Stimulated activated memory B cell treated with anti-CD40 and anti-IgM and Interleukin-4, amounts not matched to agents 10 μg/mL and 1 μg/mL and 100 μg/mL, for 72 hours (primary cell): ENCODE measurements around the gene SMIM13.
A peak's percentile ranks its signal among the peaks of the same experiment; 100 is the strongest.
"Not testable (repeated sequence)": the region's sequence is repeated elsewhere in the genome, so short reads cannot be mapped to it uniquely, and the experiment has no call there.

ENCODE experiments used
- ATAC-seq: fragments of 150-1000 bp; cut with Tn5 transposase; 2 replicates; pipeline ENCODE4 v1.10.0; 2021
- H3K27ac Mint-ChIP-seq: one replicate; pipeline ENCODE4 v1.8.0; 2022; ENCODE audit warnings: mild to moderate bottlenecking, mixed read lengths
- H3K27me3 Mint-ChIP-seq: one replicate; pipeline ENCODE4 v1.8.0; 2022; ENCODE audit warnings: mixed read lengths
- H3K36me3 Mint-ChIP-seq: one replicate; pipeline ENCODE4 v1.8.0; 2022; ENCODE audit warnings: mixed read lengths
- H3K4me1 Mint-ChIP-seq: one replicate; pipeline ENCODE4 v1.8.0; 2022; ENCODE audit warnings: mixed read lengths
- H3K4me3 Mint-ChIP-seq: one replicate; pipeline ENCODE4 v1.8.0; 2022; ENCODE audit warnings: mild to moderate bottlenecking, moderate library complexity, mixed read lengths
- H3K9me3 Mint-ChIP-seq: one replicate; pipeline ENCODE4 v1.8.0; 2022; ENCODE audit warnings: mixed read lengths

The SMIM13 gene

DNA sequence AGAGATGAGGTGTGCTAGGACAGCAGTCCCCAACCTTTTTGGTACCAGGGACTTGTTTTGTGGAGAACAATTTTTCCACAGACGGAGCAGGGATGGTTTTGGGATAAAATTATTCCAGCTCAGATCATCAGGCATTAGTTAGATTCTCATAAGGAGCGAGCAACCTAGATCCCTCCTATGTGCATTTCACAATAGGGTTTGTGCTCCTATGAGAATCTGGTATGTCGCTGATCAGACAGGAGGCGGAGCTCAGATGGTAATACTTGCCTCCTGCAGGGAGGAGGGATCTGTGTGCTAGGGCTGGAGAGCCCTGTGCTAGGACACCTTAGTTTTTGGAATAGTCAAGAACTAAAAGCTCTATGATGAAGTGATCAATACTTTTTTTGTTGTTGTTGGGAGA is 2.5 kb downstream of the SMIM13 start:
- no peak overlapping the region for H3K27ac Mint-ChIP-seq

DNA sequence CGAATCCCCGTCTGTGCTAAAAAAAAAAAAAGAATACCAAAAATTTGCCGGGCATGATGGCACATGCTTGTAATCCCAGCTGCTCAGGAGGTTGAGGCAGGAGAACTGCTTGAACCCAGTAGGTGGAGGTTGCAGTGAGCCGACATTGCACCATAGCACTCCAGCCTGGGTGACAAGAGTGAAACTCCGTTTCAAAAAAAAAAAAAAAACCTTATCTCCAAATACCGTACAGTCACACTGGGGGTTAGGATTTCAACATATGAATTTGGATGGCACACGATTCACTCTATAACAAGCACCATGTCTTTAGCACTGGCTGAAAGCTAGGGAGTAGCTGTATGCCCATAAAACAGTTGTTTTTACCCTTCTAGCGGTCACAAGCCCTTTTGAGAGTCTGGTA is 3.8 kb downstream of the SMIM13 start:
- peaks cover 49% of the 10 kb centered on the region for H3K4me1 Mint-ChIP-seq
- no peak overlapping the region for H3K4me3 Mint-ChIP-seq
- no peaks in the 10 kb centered on the region for H3K27me3 Mint-ChIP-seq
- H3K36me3 Mint-ChIP-seq, result peaks cover 35% of the 10 kb centered on the region
- no peak overlapping the region for H3K27ac Mint-ChIP-seq
- no peaks in the 10 kb centered on the region for H3K9me3 Mint-ChIP-seq
- ATAC-seq, result no peak

More for the DNA sequence above, 2.5 kb downstream of the SMIM13 start:
- H3K36me3 Mint-ChIP-seq, result peaks cover 33% of the 10 kb centered on the region
- H3K4me3 Mint-ChIP-seq, result no peak overlapping the region
- peaks cover 44% of the 10 kb centered on the region for H3K4me1 Mint-ChIP-seq
- H3K27me3 Mint-ChIP-seq, result no peaks in the 10 kb centered on the region
- no peaks in the 10 kb centered on the region for H3K9me3 Mint-ChIP-seq
- ATAC-seq, result no peak

DNA sequence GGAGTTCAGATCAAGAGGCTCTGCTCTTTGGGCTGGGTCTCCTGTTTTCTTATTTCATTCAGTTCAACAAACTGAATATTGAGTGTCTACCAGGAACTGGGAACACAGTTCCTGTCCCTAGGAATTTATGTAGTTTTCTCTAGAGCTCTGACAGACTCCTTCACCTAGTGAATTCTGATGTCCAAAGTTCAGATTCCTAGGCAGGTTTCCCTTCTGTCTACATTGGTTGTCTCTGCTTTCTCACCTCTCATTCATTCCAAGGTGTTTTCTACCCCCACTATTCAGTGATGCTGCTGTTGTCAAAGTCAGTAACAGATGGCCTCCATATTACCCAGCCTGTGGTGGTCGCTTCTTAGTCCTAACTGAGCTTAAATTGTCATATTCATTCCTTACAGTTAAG is 4.4 kb downstream of the SMIM13 start:
- ATAC-seq, result no peak
- Mint-ChIP-seq H3K4me1 (peaks cover 44% of the 10 kb centered on the region), H3K9me3 (no peaks in the 10 kb centered on the region), H3K36me3 (peaks cover 35% of the 10 kb centered on the region), H3K4me3 (no peak overlapping the region), H3K27ac (no peak overlapping the region), H3K27me3 (no peaks in the 10 kb centered on the region)

DNA sequence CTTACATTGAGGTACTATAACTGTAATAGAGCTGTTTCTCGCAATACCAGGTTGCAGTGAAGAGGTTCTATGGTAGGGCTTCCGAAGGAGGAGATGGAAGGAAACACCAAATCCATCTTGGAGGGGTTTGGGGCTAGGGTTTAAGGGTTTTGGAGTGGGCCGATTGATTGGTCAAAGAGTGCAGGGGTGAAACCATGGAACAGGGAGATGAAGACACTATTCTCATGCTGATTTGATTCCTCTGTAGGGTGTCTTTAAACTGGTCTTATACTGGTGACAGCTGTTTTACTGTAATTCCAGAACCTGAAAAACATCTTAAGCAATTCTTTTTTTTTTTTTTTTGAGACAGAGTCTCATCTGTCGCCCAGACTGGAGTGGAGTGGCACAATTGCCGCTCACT is 7.8 kb downstream of the SMIM13 start:
- Mint-ChIP-seq H3K27ac (no peak overlapping the region), H3K36me3 (peaks cover 36% of the 10 kb centered on the region), H3K27me3 (no peaks in the 10 kb centered on the region), H3K9me3 (no peaks in the 10 kb centered on the region), H3K4me3 (no peak overlapping the region), H3K4me1 (peaks cover 27% of the 10 kb centered on the region)
- ATAC-seq, result no peak

DNA sequence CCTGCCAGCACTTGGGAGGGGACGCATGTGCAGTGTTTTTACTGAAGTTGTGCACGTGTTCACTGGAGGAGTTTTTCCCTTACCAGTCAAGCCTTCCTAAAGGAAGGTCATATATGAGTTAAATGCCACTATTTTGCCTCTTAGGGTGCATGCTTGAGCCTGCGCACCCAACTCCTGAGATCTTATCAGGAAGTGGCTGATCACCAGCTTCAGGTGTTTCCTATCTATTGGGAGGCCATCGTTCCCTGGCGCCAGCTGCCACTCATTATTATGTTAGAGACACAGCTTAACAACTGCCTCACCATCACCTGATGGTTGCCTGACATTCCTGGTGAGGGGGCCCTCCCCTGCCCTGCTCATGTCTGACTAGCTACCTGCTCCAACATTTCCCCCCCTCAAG is 9.4 kb downstream of the SMIM13 start:
- no peak overlapping the region for H3K4me3 Mint-ChIP-seq
- H3K4me1 Mint-ChIP-seq, result peaks cover 25% of the 10 kb centered on the region
- peaks cover 35% of the 10 kb centered on the region for H3K36me3 Mint-ChIP-seq
- no peak for ATAC-seq
- H3K9me3 Mint-ChIP-seq, result no peaks in the 10 kb centered on the region
- no peak overlapping the region for H3K27ac Mint-ChIP-seq
- no peaks in the 10 kb centered on the region for H3K27me3 Mint-ChIP-seq

DNA sequence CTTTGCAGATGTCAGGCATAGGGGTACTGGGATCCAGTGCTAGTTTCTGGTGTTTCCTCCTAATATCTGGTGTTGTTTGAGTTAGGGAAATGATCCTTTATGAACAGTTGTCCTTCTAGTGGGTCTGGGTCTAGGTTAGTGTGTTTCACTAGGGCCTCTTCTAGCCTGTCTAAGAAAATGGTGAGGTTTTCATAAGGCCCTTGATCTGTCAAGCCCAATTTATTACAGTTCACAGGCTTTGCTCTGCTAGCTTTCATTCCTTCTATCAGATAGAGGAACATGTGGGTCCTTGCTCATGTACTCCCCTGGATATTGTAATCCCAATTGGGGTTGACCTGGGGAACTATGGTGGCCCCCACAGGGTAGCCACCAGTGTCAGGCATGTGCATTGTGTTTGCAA is 15.1 kb downstream of the SMIM13 start:
- no peaks in the 10 kb centered on the region for H3K9me3 Mint-ChIP-seq
- peaks cover 16% of the 10 kb centered on the region for H3K36me3 Mint-ChIP-seq
- H3K4me3 Mint-ChIP-seq, result no peak overlapping the region
- no peak for ATAC-seq
- H3K27me3 Mint-ChIP-seq, result no peaks in the 10 kb centered on the region
- peaks cover 31% of the 10 kb centered on the region for H3K4me1 Mint-ChIP-seq
- no peak overlapping the region for H3K27ac Mint-ChIP-seq

DNA sequence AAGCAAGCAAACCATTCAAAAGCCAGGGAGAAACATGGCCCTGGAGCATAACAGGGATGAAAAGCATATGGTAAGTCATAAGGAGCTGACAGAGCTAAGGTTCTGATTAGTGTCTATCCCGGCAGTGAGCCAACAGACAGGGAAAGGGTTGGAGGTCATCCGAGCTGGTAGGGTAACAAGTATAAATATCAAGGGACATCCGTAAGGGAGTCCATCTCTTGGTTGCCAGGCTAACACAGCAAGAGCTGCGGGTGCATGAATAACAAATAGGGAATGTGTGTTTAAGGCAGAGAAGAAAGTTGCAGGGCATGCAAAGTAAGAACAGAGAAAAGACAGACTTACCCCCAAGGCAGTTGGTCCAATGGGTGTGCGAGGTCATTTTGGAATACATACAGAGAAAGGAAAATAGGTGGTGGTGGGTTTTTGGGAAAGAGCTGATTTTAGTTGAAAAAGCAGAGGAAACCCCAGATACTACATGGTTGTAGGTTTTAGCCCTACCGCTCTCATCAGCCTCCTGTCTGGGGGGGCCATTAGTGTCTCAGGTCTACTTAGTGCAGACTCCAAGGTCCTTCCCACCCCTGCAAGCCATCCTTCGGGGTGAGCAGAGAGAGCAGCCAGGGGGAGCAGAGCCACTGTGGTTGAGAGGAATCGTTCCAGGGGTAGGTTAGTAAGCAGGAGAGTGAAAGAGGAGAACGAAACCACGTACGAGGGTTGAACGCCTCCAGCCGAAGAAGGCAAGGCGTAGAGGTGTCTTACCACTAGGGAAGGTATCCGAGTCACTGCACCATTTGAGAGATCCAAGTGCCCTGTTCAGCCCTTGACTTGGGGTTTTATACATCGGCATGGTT is 17.5 kb downstream of the SMIM13 start, which contains the start of gene ERVFRD-1:
Gene ERVFRD-1, minus strand, starts transcription at position 805 of the 848 bp plus-strand sequence. CDS start 6,415 bp downstream, outside the sequence.
- H3K27me3 Mint-ChIP-seq, result no peaks in the 10 kb centered on the region
- ATAC-seq, result no peak
- no peak within 1 kb of the TSS for H3K4me3 Mint-ChIP-seq
- no peaks in the 10 kb centered on the region for H3K9me3 Mint-ChIP-seq
- no peak within 1 kb of the TSS for H3K27ac Mint-ChIP-seq
- H3K36me3 Mint-ChIP-seq, result peaks cover 16% of the 10 kb centered on the region
- H3K4me1 Mint-ChIP-seq, result peaks cover 30% of the 10 kb centered on the region

DNA sequence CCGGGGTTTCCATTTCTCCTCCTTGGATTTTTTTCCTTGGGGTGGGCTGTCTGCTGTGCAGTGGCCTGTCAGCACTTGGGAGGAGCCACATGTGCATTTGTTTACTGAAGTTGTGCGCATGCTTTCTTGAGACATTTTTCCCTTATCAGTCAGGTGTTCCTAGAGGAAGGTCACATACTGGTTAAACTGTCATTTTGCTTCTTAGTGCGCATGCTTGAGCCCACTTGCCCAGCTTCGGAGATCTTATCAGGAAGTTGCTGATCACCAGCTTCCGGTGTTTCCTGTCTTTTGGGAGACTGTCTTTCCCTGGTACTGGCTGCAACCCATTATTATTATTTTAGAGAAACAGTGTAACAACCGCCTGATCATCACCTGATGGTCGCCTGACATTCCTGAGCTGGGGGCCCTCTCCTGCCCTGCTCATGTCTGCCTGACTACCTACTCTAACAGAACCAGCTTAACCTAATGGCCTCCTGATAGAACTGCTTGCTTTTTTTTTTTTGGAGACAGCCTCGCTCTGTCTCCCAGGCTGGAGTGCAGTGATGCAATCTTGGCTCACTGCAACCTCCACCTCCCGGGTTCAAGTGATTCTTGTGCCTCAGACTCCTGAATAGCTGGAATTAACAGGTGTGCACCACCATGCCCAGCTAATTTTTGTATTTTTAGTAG is 18.3 kb downstream of the SMIM13 start:
- H3K4me3 Mint-ChIP-seq, result no peak overlapping the region

DNA sequence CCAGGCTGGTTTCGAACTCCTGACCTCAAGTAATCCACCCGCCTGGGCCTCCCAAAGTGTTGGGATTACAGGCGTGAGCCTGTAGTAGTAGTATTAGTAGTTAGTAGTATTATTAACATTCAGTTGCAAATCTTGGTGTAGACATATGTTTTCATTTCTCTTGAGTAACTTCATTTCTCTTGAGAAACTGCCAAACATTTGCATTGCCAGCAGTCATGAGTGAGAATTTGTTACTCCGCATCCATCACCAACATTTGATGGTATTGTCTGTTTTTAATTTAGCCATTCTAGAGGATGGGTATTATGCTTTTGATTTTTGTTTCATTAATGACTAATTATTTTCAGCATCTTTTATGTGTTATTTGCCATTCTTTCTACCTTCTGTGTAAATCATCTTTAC is 19.4 kb downstream of the SMIM13 start:
- no peak for ATAC-seq
- Mint-ChIP-seq H3K27ac (no peak overlapping the region), H3K4me3 (no peak overlapping the region), H3K36me3 (peaks cover 16% of the 10 kb centered on the region), H3K27me3 (no peaks in the 10 kb centered on the region), H3K4me1 (peaks cover 38% of the 10 kb centered on the region), H3K9me3 (no peaks in the 10 kb centered on the region)

More for the DNA sequence above, 18.3 kb downstream of the SMIM13 start:
- Mint-ChIP-seq H3K27me3 (no peaks in the 10 kb centered on the region), H3K36me3 (peaks cover 16% of the 10 kb centered on the region), H3K9me3 (no peaks in the 10 kb centered on the region), H3K27ac (no peak overlapping the region), H3K4me1 (peaks cover 37% of the 10 kb centered on the region)
- no peak for ATAC-seq

DNA sequence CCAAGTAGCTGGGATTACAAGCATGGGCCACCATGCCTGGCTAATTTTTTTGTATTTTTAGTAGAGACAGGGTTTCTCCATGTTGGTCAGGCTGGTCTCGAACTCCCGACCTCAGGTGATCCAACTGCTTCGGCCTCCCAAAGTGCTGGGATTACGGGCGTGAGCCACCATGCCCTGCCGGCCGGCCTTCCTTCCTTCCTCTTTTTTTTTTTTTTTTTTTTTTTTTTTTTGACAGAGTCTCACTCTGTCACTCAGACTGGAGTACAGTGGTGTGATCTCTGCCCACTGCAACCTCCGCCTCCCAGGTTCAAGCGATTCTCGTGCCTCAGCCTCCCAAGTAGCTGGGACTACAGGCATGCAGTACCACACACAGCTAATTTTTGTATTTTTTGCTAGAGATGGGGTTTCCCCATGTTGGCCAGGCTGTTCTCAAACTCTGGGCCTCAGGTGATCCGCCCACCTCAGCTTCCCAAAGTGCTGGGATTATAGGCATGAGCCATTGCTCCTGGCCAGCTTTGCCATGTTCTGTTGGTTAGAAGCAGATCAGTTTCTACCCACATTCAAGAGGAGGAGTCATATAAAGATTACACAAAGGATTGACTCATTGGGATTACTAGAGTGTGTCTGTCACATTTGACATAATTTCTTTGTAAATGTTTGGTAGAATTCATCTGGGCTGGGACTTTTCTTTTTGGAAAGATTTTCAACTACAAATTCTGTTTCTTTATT is 22.3 kb downstream of the SMIM13 start:
- H3K27ac Mint-ChIP-seq, H3K4me3 Mint-ChIP-seq, H3K9me3 Mint-ChIP-seq, ATAC-seq, H3K27me3 Mint-ChIP-seq: not testable (repeated sequence)
- Mint-ChIP-seq H3K4me1 (peaks cover 46% of the 10 kb centered on the region), H3K36me3 (peaks cover 27% of the 10 kb centered on the region)

DNA sequence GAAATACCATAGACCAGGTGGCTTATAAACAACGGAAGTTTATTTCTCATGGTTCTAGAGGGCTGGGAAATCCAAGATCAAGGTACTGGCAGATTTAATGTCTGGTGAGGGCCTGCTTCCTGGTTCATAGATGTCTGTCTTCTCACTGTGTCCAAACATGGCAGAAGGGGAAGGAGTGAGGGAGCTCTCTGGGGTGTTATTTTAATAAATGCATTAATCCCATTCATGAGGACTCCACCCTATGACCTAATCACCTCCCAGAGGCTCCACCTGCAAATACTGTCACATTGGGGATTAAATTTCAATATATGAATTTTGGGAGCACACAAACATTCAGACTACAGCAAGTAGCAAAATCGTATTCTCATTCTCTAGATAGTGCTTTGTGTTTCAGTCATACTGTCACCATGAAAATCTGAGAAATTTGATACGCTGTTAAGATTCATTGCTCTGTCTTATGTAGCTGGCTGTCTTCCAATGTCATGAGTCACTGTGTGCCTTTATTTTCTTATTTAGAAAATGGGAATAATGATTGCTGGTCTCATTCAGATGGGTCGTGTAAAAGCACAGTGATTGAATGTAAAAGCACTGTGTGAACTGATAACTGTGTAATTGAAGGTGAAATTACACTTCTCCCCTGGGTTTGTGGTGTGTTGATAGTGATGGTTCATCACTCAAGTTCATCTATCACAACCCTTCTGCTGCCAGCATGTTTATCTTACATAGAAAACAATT is 26.8 kb downstream of the SMIM13 start:
- ATAC-seq, result no peak
- Mint-ChIP-seq H3K36me3 (peaks cover 13% of the 10 kb centered on the region), H3K27me3 (no peaks in the 10 kb centered on the region), H3K4me1 (peaks cover 56% of the 10 kb centered on the region), H3K4me3 (no peak overlapping the region), H3K9me3 (no peaks in the 10 kb centered on the region), H3K27ac (no peak overlapping the region)

DNA sequence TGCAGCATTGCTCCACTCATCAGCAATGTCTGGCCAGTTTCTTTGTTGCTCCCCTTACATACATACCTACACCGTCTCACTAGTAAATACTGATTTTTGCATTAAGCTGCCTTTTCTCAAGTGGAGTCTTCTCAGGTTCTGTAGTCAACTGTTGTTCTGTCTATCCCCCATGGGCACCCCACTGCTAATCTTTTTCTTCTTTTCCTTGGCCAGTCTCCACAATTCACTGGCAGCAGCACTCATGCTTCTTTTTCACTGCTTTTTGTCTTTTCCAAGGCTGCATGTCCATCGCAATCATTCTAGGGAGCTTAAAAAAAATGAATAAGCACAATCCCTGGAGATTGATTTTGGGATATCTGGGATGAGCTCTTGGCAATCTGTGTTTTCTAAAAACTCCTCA is 28.2 kb downstream of the SMIM13 start:
- no peak overlapping the region for H3K27ac Mint-ChIP-seq
- H3K4me1 Mint-ChIP-seq, result peaks cover 42% of the 10 kb centered on the region
- ATAC-seq, result no peak
- H3K27me3 Mint-ChIP-seq, result no peaks in the 10 kb centered on the region
- H3K9me3 Mint-ChIP-seq, result no peaks in the 10 kb centered on the region
- peaks cover 20% of the 10 kb centered on the region for H3K36me3 Mint-ChIP-seq
- no peak overlapping the region for H3K4me3 Mint-ChIP-seq

DNA sequence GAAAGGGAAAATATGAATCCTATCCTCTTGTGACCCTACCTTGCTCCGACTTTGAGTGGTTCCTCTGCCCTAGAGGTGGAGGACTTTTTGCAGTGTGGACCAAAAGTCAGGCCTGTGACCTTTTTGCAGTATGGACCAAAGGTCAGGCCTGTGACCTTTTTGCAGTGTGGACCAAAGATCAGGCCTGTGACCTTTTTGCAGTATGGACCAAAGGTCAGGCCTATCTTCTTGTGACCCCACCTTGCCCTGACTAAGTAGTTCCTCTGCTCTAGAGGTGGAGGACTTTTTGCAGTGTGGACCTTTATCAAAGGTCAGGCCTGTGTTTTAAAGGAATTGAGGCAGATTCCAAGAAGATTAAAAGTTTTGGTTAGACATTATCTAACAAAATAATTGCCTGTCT is 28.7 kb downstream of the SMIM13 start:
- Mint-ChIP-seq H3K9me3 (no peaks in the 10 kb centered on the region), H3K27ac (no peak overlapping the region), H3K4me3 (no peak overlapping the region), H3K36me3 (peaks cover 25% of the 10 kb centered on the region), H3K4me1 (peaks cover 41% of the 10 kb centered on the region), H3K27me3 (no peaks in the 10 kb centered on the region)
- peak; percentile 51 for ATAC-seq

DNA sequence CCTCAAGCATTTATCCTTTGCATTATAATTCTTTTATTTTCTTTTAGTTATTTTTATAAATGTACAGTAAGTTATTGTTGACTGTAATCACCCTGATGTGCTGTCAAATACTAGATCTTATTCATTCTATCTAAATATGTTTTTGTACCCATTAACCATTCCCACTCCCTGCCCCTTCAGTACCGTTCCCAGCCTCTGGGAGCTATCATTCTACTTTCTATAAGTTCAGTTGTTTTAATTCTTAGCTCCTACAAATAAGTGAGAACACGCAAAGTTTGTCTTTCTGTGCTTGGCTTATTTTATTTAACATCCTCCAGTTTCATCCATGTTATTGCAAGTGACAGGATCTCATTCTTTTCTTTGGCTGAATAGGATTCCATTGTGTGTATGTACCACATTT is 30.3 kb downstream of the SMIM13 start:
- no peak overlapping the region for H3K4me3 Mint-ChIP-seq
- H3K9me3 Mint-ChIP-seq, result no peaks in the 10 kb centered on the region
- peaks cover 24% of the 10 kb centered on the region for H3K36me3 Mint-ChIP-seq
- no peak overlapping the region for H3K27ac Mint-ChIP-seq
- H3K4me1 Mint-ChIP-seq, result peaks cover 40% of the 10 kb centered on the region
- H3K27me3 Mint-ChIP-seq, result no peaks in the 10 kb centered on the region
- ATAC-seq, result no peak

DNA sequence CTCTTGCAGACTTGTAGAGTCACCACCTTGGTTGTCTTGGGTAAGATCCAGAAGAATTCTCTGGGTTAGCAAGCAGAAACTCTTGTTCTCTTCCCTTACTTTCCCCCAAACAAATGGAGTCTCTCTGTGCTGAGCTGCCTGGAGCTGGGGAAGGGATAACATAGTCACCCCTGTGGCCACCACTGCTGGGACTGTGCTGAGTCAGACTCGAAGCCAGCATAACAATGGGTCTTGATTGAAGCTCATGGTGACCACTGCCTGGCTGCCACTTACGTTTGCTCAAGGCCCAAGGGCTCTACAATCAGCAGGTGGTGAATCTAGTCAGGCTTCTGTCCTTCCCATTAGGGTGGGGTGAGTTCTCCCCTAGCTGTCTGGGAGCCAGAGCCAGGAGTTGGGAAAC is 33.2 kb downstream of the SMIM13 start:
- Mint-ChIP-seq H3K9me3 (no peaks in the 10 kb centered on the region), H3K4me3 (no peak overlapping the region), H3K36me3 (peaks cover 15% of the 10 kb centered on the region), H3K27ac (no peak overlapping the region), H3K27me3 (no peaks in the 10 kb centered on the region), H3K4me1 (peaks cover 34% of the 10 kb centered on the region)
- ATAC-seq, result no peak
